Measurements from ENCODE around the gene CYP4X1. TPM values are rescaled to one million over a fixed set of nuclear protein-coding genes. Genes with fewer than 3 reads are reported as not detected.

Gene CYP4X1, protein sequence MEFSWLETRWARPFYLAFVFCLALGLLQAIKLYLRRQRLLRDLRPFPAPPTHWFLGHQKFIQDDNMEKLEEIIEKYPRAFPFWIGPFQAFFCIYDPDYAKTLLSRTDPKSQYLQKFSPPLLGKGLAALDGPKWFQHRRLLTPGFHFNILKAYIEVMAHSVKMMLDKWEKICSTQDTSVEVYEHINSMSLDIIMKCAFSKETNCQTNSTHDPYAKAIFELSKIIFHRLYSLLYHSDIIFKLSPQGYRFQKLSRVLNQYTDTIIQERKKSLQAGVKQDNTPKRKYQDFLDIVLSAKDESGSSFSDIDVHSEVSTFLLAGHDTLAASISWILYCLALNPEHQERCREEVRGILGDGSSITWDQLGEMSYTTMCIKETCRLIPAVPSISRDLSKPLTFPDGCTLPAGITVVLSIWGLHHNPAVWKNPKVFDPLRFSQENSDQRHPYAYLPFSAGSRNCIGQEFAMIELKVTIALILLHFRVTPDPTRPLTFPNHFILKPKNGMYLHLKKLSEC
- total RNA-seq (4.8 TPM), polyA plus RNA-seq (ENCODE audit: insufficient read depth, low read depth, low replicate concordance) (5.6 TPM)
- long read RNA-seq, donor 1, partial matches to known transcripts = 0 of 2 reads
- long read RNA-seq, donor 1, other reads (novel, unspliced or antisense) = 0 of 2 reads
- long read RNA-seq, donor 2, partial matches to known transcripts = 0 of 1 reads
- long read RNA-seq, donor 2, other reads (novel, unspliced or antisense) = 0 of 1 reads
- long read RNA-seq, donor 3 = 0 reads
- long read RNA-seq, donor 4 = 0 reads
- long read RNA-seq, donor 5 = 0 reads
- long read RNA-seq, donor 6, partial matches to known transcripts = 0 of 2 reads
- long read RNA-seq, donor 6, other reads (novel, unspliced or antisense) = 0 of 2 reads
- long read RNA-seq, donor 7, partial matches to known transcripts = 1 of 2 reads
- long read RNA-seq, donor 7, other reads (novel, unspliced or antisense) = 0 of 2 reads
- long read RNA-seq, donor 8 = 0 reads
- long read RNA-seq, donor 9, partial matches to known transcripts = 0 of 1 reads
- long read RNA-seq, donor 9, other reads (novel, unspliced or antisense) = 0 of 1 reads
- long read RNA-seq, donor 10, partial matches to known transcripts = 0 of 1 reads
- long read RNA-seq, donor 10, other reads (novel, unspliced or antisense) = 0 of 1 reads

DNA sequence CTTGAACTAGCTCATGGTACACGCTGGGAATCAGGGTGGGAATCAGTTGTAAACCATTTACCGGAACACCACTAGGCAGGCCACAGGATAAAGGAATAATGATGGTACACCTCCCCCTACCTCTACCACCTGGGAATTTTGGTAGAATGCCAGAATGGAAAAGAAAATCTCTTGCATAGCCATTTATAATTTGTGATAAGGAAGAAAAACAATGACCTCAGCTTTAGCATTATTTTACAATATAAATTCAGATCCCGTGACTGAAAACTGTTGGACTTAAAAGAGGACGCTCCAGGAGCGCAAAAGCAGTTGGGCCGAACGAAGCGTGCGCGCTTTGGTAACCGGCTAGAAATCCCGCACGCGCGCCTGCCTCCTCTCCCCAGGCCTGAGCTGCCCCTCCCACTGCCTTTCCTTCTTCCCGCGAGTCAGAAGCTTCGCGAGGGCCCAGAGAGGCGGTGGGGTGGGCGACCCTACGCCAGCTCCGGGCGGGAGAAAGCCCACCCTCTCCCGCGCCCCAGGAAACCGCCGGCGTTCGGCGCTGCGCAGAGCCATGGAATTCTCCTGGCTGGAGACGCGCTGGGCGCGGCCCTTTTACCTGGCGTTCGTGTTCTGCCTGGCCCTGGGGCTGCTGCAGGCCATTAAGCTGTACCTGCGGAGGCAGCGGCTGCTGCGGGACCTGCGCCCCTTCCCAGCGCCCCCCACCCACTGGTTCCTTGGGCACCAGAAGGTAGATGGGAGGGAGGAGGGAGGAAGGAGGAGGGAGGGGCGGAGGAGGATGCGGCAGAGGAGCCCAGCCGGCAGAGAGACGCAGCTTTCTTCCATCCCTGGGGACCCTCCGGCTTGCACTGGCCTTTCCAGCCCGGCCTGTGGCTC, at the start of gene CYP4X1:
CYP4X1 (plus strand) TSS at position 402 of the 873 bp plus-strand sequence; CDS start at position 551, 149 bp downstream.
- TF ChIP-seq, protein P1, sequence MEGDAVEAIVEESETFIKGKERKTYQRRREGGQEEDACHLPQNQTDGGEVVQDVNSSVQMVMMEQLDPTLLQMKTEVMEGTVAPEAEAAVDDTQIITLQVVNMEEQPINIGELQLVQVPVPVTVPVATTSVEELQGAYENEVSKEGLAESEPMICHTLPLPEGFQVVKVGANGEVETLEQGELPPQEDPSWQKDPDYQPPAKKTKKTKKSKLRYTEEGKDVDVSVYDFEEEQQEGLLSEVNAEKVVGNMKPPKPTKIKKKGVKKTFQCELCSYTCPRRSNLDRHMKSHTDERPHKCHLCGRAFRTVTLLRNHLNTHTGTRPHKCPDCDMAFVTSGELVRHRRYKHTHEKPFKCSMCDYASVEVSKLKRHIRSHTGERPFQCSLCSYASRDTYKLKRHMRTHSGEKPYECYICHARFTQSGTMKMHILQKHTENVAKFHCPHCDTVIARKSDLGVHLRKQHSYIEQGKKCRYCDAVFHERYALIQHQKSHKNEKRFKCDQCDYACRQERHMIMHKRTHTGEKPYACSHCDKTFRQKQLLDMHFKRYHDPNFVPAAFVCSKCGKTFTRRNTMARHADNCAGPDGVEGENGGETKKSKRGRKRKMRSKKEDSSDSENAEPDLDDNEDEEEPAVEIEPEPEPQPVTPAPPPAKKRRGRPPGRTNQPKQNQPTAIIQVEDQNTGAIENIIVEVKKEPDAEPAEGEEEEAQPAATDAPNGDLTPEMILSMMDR (IDR thresholded peaks at IDR 0.05; ENCODE audit: borderline replicate concordance, extremely low read depth, insufficient read depth) = no peak
- intact Hi-C loops (cut with DNase I) = no loop called here
- Histone ChIP-seq H3K9ac (ENCODE audit: low read length in 3 of 3) (no peak within 1 kb of the TSS), H3K27ac (ENCODE audit: low read depth in 2 of 2, low read length in 2 of 2) (peak within 1 kb of the TSS in 1 of 2 donors; percentile 72), H3K27me3 (ENCODE audit: control insufficient read depth, insufficient read depth, low read length) (no peaks in the 10 kb centered on the region), H3K4me1 (ENCODE audit: control insufficient read depth in 2 of 3, insufficient read depth in 2 of 3, low read depth in 1 of 3, low read length in 3 of 3) (peaks cover 0 to 4% (median 4%) of the 10 kb centered on the region in 3 donors), H3K9me3 (ENCODE audit: control insufficient read depth in 2 of 3, insufficient read depth in 1 of 3, low read length in 3 of 3) (no peaks in the 10 kb centered on the region), H3K4me3 (ENCODE audit: low read length in 3 of 3) (peak within 1 kb of the TSS; percentile 14 to 42 (median 34)), H3K36me3 (ENCODE audit: control insufficient read depth in 2 of 3, insufficient read depth in 3 of 3, low read length in 3 of 3) (no peaks in the 10 kb centered on the region)
- DNase-seq (peak; percentile 34 to 88 (median 58)), FAIRE-seq (no peak)

DNA sequence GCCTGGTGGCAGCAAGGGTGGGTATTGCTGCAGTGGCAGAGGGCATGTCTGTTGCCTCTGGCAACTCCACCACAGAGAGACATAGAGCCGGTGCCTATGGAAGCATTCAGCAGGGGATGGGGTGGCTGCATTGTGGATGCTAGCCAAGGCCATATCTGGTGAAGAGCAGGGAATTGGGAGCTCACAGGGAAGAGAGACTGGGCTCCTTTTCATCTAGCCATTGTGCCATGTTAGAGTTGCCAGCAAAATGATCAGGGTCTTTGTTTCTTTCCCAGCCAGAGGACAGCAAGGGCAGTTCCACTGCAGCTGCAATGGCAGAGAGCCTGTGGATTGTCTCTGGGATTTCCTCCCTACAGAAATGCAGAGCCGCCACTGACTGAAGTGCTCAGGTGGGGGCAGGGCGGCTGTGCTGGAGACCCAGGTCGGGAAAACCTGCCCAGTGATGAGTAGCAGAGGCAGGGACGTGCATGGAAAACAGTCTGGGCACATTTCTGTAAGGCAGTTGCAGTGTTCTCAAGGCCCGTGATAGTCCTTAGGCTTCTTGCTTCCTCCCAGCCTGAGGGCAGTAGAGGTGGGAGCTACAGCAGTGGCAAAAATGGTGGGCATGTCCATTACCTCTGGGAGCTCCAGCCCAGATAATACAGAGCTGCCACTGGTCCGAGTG, 40.2 kb upstream of the CYP4X1 start:
- H3K4me1 ChIP-seq (ENCODE audit: control insufficient read depth in 2 of 3, insufficient read depth in 2 of 3, low read depth in 1 of 3, low read length in 3 of 3) = no peaks in the 10 kb centered on the region
- no peak overlapping the region for H3K4me3 ChIP-seq (ENCODE audit: low read length in 3 of 3)
- FAIRE-seq (no peak), DNase-seq (no peak)
- no peaks in the 10 kb centered on the region for H3K9me3 ChIP-seq (ENCODE audit: control insufficient read depth in 2 of 3, insufficient read depth in 1 of 3, low read length in 3 of 3)
- no peak overlapping the region for H3K27ac ChIP-seq (ENCODE audit: low read depth in 2 of 2, low read length in 2 of 2)
- TF ChIP-seq, protein P1 (IDR thresholded peaks at IDR 0.05; ENCODE audit: borderline replicate concordance, extremely low read depth, insufficient read depth) = no peak
- H3K27me3 ChIP-seq (ENCODE audit: control insufficient read depth, insufficient read depth, low read length) = no peaks in the 10 kb centered on the region
- H3K9ac ChIP-seq (ENCODE audit: low read length in 3 of 3) = no peak overlapping the region
- H3K36me3 ChIP-seq (ENCODE audit: control insufficient read depth in 2 of 3, insufficient read depth in 3 of 3, low read length in 3 of 3) = no peaks in the 10 kb centered on the region
- intact Hi-C loops (cut with DNase I) = no loop called here
